Measurements from ENCODE around the gene DNLZ. TPM values are rescaled to one million over a fixed set of nuclear protein-coding genes. Genes with fewer than 3 reads are reported as not detected.

Gene DNLZ
- total RNA-seq, 1 donor from 2014 or later, result 27.1 TPM

- H3K36me3 Mint-ChIP-seq (ENCODE audit: low read depth), result no peaks in the 10 kb centered on the region
- H3K27me3 Mint-ChIP-seq, result peaks cover 9% of the 10 kb centered on the region
- ATAC-seq (ENCODE audit: low read depth) (no peak), DNase-seq (no peak)
- H3K4me3 Mint-ChIP-seq, result no peak overlapping the region
- CTCF ChIA-PET, result no interaction called here
- no peak overlapping the region for H3K27ac Mint-ChIP-seq
- peaks cover 11% of the 10 kb centered on the region for H3K4me1 Mint-ChIP-seq
- TF ChIP-seq, protein P1, sequence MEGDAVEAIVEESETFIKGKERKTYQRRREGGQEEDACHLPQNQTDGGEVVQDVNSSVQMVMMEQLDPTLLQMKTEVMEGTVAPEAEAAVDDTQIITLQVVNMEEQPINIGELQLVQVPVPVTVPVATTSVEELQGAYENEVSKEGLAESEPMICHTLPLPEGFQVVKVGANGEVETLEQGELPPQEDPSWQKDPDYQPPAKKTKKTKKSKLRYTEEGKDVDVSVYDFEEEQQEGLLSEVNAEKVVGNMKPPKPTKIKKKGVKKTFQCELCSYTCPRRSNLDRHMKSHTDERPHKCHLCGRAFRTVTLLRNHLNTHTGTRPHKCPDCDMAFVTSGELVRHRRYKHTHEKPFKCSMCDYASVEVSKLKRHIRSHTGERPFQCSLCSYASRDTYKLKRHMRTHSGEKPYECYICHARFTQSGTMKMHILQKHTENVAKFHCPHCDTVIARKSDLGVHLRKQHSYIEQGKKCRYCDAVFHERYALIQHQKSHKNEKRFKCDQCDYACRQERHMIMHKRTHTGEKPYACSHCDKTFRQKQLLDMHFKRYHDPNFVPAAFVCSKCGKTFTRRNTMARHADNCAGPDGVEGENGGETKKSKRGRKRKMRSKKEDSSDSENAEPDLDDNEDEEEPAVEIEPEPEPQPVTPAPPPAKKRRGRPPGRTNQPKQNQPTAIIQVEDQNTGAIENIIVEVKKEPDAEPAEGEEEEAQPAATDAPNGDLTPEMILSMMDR (IDR thresholded peaks at IDR 0.05), result no peak
- no peaks in the 10 kb centered on the region for H3K9me3 Mint-ChIP-seq
- POLR2A ChIA-PET, result interaction anchor here (1.3 kb wide), 1 partner anchor 32 kb away, joined by 3 read pairs; no protein-coding TSS in a partner anchor
- intact Hi-C loops (cut with micrococcal nuclease), result no loop called here
Observed at GRCh38 chr9:136331030-136331429, 32.5 kb downstream of the DNLZ start.

DNA sequence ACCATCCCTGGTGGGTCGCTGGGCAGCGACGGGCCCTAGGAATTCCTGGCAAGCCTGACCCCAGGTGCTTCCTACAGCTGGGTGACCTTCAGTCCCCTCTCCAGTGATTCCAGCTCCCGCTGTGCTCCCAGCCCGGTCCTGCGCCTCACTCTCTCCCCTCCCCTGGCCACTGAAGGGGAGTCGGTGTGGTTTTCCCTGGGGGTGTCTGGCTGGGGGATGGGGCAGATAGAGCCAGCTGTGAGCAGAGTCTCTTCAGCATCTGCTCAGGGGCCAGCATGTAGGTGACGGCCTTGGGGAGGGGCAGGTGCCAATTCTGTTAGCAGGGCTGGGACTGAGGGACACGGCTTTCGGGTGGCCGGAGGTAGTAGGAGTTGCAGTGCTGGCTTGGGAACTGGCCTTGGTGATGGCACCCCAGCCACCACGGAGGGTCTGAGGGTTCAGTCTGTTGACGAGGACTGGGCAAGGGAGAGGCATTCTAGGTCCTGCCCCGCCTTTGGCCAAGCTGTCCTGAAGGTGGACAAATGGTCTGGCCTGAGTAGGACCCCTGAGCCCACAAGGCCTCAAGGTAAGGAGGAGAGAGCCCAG lies 33.0 kb downstream of the DNLZ start:
- CTCF ChIA-PET, result no interaction called here
- DNase-seq, result no peak
- H3K4me1 Mint-ChIP-seq, result peaks cover 11% of the 10 kb centered on the region
- H3K36me3 Mint-ChIP-seq (ENCODE audit: low read depth), result no peaks in the 10 kb centered on the region
- H3K9me3 Mint-ChIP-seq, result no peaks in the 10 kb centered on the region
- no peak overlapping the region for H3K27ac Mint-ChIP-seq
- TF ChIP-seq, protein P1 (IDR thresholded peaks at IDR 0.05), result no peak
- H3K27me3 Mint-ChIP-seq, result peaks cover 9% of the 10 kb centered on the region
- POLR2A ChIA-PET, result interaction anchor here (1.3 kb wide), 1 partner anchor 32 kb away, joined by 3 read pairs; no protein-coding TSS in a partner anchor
- no peak overlapping the region for H3K4me3 Mint-ChIP-seq
- no peak for ATAC-seq (ENCODE audit: low read depth)
- intact Hi-C loops (cut with micrococcal nuclease), result no loop called here

- Mint-ChIP-seq H3K9me3 (no peaks in the 10 kb centered on the region), H3K4me3 (no peak overlapping the region), H3K27me3 (peaks cover 9% of the 10 kb centered on the region), H3K4me1 (peaks cover 11% of the 10 kb centered on the region), H3K27ac (no peak overlapping the region), H3K36me3 (ENCODE audit: low read depth) (no peaks in the 10 kb centered on the region)
- POLR2A ChIA-PET, result interaction anchor here (0.6 to 1.3 kb wide), 2 partner anchors 24 to 33 kb away, joined by 3 read pairs; no protein-coding TSS in a partner anchor
- CTCF ChIA-PET, result interaction anchor here (1.4 kb wide), 1 partner anchor 17 kb away, joined by 4 read pairs; no protein-coding TSS in a partner anchor
- DNase-seq, result no peak
- intact Hi-C loops (cut with micrococcal nuclease), result loop anchor here (5.0 kb wide), 1 partner anchor 32 kb away; the partner anchor contains the start of gene DNLZ
- ATAC-seq (ENCODE audit: low read depth), result no peak
- TF ChIP-seq, protein P1 (IDR thresholded peaks at IDR 0.05), result no peak
Observed at GRCh38 chr9:136329636-136330405, 33.7 kb downstream of the DNLZ start.

- H3K9me3 Mint-ChIP-seq, result no peaks in the 10 kb centered on the region
- ATAC-seq (ENCODE audit: low read depth), result no peak
- H3K27ac Mint-ChIP-seq, result no peak overlapping the region
- POLR2A ChIA-PET, result interaction anchor here (0.6 kb wide), 1 partner anchor 25 kb away, joined by 3 read pairs; no protein-coding TSS in a partner anchor
- TF ChIP-seq, protein P1 (IDR thresholded peaks at IDR 0.05), result no peak
- peaks cover 9% of the 10 kb centered on the region for H3K27me3 Mint-ChIP-seq
- CTCF ChIA-PET, result interaction anchor here (1.4 kb wide), 1 partner anchor 16 kb away, joined by 4 read pairs; no protein-coding TSS in a partner anchor
- DNase-seq, result no peak
- H3K4me3 Mint-ChIP-seq, result no peak overlapping the region
- H3K36me3 Mint-ChIP-seq (ENCODE audit: low read depth), result no peaks in the 10 kb centered on the region
- peaks cover 11% of the 10 kb centered on the region for H3K4me1 Mint-ChIP-seq
- intact Hi-C loops (cut with micrococcal nuclease), result loop anchor here (5.0 kb wide), 1 partner anchor 33 kb away; the partner anchor contains the start of gene DNLZ
Observed at GRCh38 chr9:136329211-136329627, 34.3 kb downstream of the DNLZ start.

DNA sequence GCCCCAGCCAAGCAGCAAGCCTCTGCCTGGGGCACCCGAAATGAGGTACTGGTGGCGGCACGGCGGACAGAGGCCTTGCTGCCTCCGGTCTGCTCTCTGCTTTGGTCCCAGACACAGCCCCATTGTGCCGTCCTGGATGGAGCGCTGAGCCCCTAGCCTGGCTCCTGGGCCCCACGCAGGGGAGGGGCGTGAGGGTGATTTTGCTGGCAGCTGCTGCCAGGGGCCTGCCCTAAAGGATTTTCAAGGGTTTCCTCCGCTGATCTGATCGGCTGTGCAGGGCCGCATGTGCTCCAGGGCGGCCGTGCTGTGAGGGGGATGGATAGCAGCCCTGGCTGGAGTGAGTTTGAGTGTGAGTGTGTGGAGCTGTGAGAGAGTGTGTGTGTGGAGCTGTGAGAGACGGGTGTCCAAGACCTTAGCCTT lies 34.9 kb downstream of the DNLZ start:
- TF ChIP-seq, protein P1 (IDR thresholded peaks at IDR 0.05), result no peak
- Mint-ChIP-seq H3K4me1 (peaks cover 11% of the 10 kb centered on the region), H3K27me3 (peaks cover 12% of the 10 kb centered on the region), H3K4me3 (peak overlapping the region; percentile 54), H3K9me3 (no peaks in the 10 kb centered on the region), H3K27ac (no peak overlapping the region), H3K36me3 (ENCODE audit: low read depth) (no peaks in the 10 kb centered on the region)
- ATAC-seq (ENCODE audit: low read depth) (no peak), DNase-seq (no peak)
- ChIA-PET CTCF (interaction anchor here (1.4 kb wide), 1 partner anchor 16 kb away, joined by 4 read pairs; no protein-coding TSS in a partner anchor), POLR2A (no interaction called here)
- intact Hi-C loops (cut with micrococcal nuclease), result loop anchor here (5.0 kb wide), 1 partner anchor 34 kb away; the partner anchor contains the start of gene DNLZ

All from activated B cell treated with CpG ODN at 0.5 μM for 24 hours (primary cell).